ENCODE measurements around the gene ANKRD18A. TPM values are rescaled to one million over a fixed set of nuclear protein-coding genes. Genes with fewer than 3 reads are reported as not detected.

Gene ANKRD18A
- total RNA-seq, 1 donor from 2014 or later, result 4.8 TPM

DNA sequence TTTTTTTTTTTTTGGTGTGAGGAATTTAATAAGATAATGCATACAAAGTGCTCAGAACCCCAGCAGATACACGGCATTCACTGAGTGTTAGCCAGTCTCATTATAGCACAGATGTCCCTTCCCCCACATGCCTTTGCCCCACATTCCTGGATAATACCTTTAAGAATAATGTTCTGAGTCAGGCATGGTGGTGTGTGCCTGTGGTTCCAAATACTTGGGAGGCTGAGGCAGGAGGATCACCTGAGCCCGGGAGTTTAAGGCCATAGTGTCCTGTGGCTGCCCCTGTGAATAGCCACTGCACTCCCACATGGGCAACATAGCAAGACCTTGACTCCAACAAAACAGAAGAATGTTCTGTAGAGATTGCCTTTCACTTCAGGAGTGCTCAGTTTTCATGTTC lies 24.2 kb upstream of the ANKRD18A start:
- H3K27me3 Mint-ChIP-seq (ENCODE audit: low read depth), result no peaks in the 10 kb centered on the region

GRCh38 chr9:38643815-38644173 lies 23.4 kb upstream of the ANKRD18A start:
- TF ChIP-seq, protein P1, sequence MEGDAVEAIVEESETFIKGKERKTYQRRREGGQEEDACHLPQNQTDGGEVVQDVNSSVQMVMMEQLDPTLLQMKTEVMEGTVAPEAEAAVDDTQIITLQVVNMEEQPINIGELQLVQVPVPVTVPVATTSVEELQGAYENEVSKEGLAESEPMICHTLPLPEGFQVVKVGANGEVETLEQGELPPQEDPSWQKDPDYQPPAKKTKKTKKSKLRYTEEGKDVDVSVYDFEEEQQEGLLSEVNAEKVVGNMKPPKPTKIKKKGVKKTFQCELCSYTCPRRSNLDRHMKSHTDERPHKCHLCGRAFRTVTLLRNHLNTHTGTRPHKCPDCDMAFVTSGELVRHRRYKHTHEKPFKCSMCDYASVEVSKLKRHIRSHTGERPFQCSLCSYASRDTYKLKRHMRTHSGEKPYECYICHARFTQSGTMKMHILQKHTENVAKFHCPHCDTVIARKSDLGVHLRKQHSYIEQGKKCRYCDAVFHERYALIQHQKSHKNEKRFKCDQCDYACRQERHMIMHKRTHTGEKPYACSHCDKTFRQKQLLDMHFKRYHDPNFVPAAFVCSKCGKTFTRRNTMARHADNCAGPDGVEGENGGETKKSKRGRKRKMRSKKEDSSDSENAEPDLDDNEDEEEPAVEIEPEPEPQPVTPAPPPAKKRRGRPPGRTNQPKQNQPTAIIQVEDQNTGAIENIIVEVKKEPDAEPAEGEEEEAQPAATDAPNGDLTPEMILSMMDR (conservative IDR thresholded peaks at IDR 0.05), result no peak
- H3K9me3 Mint-ChIP-seq, result peaks cover 2% of the 10 kb centered on the region
- DNase-seq (ENCODE audit: low read depth, low spot score), result no peak
- no peak overlapping the region for H3K4me3 Mint-ChIP-seq
- no peaks in the 10 kb centered on the region for H3K36me3 Mint-ChIP-seq (ENCODE audit: low read depth)
- no peak overlapping the region for H3K27ac Mint-ChIP-seq (ENCODE audit: unreplicated experiment)
- H3K27me3 Mint-ChIP-seq (ENCODE audit: low read depth), result no peaks in the 10 kb centered on the region
- peaks cover 8% of the 10 kb centered on the region for H3K4me1 Mint-ChIP-seq

More for the DNA sequence above, 24.2 kb upstream of the ANKRD18A start:
- DNase-seq (ENCODE audit: low read depth, low spot score), result no peak
- Mint-ChIP-seq H3K9me3 (no peaks in the 10 kb centered on the region), H3K4me3 (no peak overlapping the region), H3K36me3 (ENCODE audit: low read depth) (no peaks in the 10 kb centered on the region), H3K27ac (ENCODE audit: unreplicated experiment) (no peak overlapping the region), H3K4me1 (peaks cover 8% of the 10 kb centered on the region)
- TF ChIP-seq, protein P1 (conservative IDR thresholded peaks at IDR 0.05), result no peak

- Mint-ChIP-seq H3K27ac (ENCODE audit: unreplicated experiment) (no peak overlapping the region), H3K4me1 (peaks cover 8% of the 10 kb centered on the region), H3K27me3 (ENCODE audit: low read depth) (no peaks in the 10 kb centered on the region), H3K9me3 (peaks cover 2% of the 10 kb centered on the region), H3K36me3 (ENCODE audit: low read depth) (no peaks in the 10 kb centered on the region), H3K4me3 (no peak overlapping the region)
- no peak for DNase-seq (ENCODE audit: low read depth, low spot score)
- TF ChIP-seq, protein P1 (conservative IDR thresholded peaks at IDR 0.05), result no peak
Measured at GRCh38 chr9:38642951-38643814, 22.8 kb upstream of the ANKRD18A start.

GRCh38 chr9:38641985-38642864 lies 21.8 kb upstream of the ANKRD18A start:
- no peaks in the 10 kb centered on the region for H3K36me3 Mint-ChIP-seq (ENCODE audit: low read depth)
- peak; percentile 24 for DNase-seq (ENCODE audit: low read depth, low spot score)
- TF ChIP-seq, protein P1 (conservative IDR thresholded peaks at IDR 0.05), result peak; percentile 63
- H3K4me1 Mint-ChIP-seq, result peaks cover 8% of the 10 kb centered on the region
- H3K4me3 Mint-ChIP-seq, result no peak overlapping the region
- H3K27ac Mint-ChIP-seq (ENCODE audit: unreplicated experiment), result no peak overlapping the region
- no peaks in the 10 kb centered on the region for H3K27me3 Mint-ChIP-seq (ENCODE audit: low read depth)
- peaks cover 2% of the 10 kb centered on the region for H3K9me3 Mint-ChIP-seq

GRCh38 chr9:38641142-38641541 lies 20.7 kb upstream of the ANKRD18A start:
- no peak overlapping the region for H3K4me3 Mint-ChIP-seq
- DNase-seq (ENCODE audit: low read depth, low spot score), result no peak
- TF ChIP-seq, protein P1 (conservative IDR thresholded peaks at IDR 0.05), result no peak
- H3K9me3 Mint-ChIP-seq, result peaks cover 2% of the 10 kb centered on the region
- H3K36me3 Mint-ChIP-seq (ENCODE audit: low read depth), result no peaks in the 10 kb centered on the region
- peaks cover 8% of the 10 kb centered on the region for H3K4me1 Mint-ChIP-seq
- no peak overlapping the region for H3K27ac Mint-ChIP-seq (ENCODE audit: unreplicated experiment)
- peaks cover 1% of the 10 kb centered on the region for H3K27me3 Mint-ChIP-seq (ENCODE audit: low read depth)
